Astrocyte of the hippocampus (primary cell): Measurements from ENCODE around the gene KMT2A.
"Not testable (repeated sequence)": the region's sequence is repeated elsewhere in the genome, so short reads cannot be mapped to it uniquely, and the experiment has no call there.

ENCODE experiments used
- DNase-seq: peaks from one replicate; pipeline ENCODE4 v3.0.0; 2011; ENCODE audit warnings: low read depth, low spot score

KMT2A gene

DNA sequence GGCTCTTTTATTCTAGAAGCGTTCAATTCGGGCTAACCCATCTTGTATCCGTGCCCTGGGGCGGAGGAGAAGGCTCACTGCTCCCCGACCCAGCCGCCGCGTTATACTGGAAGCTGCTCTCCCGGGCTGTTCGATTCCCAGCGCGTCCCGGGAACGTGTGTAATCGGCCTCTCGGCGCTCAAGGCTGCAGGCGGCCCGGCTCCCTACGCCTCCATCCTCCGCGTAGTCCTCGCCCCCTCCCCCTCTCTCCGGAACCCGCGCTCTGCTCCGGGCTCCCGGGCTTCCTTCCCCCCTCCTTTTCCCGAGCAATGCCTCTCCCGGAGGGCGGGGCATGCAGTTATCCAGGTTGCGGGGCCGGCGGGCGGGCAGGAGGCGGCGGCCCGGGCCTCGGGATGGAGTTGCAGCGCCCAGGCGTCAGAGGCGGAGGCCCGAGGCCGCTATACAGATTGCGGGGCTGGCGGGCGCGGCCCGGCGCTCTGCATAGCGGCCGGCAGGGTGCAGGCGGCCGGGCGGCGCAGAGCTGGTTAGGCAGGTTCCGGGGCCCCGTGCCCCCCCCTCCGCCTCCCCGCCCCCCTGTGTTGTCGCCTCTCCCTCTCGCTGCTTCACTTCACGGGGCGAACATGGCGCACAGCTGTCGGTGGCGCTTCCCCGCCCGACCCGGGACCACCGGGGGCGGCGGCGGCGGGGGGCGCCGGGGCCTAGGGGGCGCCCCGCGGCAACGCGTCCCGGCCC, at the start of gene KMT2A:
KMT2A (plus strand) TSS at position 600 of the 732 bp plus-strand sequence; CDS start at position 621, 21 bp downstream.
- peak; percentile 100 for DNase-seq

DNA sequence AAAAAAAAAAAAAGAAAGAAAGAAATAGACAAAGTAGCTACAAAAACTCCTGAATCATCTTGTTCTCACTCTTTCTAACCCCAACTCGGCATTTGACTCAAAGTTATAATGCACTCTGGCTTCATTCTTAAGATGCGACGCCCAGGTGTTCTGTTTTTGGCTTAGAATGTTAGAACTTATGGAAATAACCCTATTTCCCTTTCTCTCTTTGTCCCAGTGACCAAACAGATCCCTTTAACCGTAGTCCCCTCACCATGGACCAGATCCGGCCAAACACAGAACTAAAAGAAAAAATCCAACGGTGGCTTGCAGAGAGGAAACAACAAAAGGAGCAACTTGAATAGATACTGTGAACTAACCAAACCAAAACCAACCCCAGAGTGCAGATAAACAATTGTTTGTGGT, 40.2 kb upstream of the KMT2A start:
- DNase-seq = no peak

DNA sequence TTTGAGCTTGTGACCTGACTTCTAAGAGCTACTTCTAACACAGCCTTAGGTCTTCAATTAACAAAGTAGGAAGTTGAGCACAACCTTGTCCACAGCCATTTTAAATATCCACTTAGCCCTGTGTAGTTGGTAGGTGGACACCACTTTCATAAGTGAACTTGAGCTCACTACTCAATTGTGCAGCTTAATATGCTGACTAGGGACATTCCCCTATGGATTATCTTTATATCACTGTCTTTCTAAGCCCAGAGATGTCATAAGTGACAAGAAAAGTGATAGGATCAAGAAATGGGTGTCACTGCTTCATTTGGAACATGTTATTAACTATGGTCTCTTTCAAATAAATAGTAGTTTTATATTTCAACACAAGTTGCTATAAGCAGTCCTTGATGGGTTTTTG, 38.8 kb upstream of the KMT2A start:
- no peak for DNase-seq

GRCh38 chr11:118398791-118399559, 37.3 kb upstream of the KMT2A start:
- DNase-seq = no peak

DNA sequence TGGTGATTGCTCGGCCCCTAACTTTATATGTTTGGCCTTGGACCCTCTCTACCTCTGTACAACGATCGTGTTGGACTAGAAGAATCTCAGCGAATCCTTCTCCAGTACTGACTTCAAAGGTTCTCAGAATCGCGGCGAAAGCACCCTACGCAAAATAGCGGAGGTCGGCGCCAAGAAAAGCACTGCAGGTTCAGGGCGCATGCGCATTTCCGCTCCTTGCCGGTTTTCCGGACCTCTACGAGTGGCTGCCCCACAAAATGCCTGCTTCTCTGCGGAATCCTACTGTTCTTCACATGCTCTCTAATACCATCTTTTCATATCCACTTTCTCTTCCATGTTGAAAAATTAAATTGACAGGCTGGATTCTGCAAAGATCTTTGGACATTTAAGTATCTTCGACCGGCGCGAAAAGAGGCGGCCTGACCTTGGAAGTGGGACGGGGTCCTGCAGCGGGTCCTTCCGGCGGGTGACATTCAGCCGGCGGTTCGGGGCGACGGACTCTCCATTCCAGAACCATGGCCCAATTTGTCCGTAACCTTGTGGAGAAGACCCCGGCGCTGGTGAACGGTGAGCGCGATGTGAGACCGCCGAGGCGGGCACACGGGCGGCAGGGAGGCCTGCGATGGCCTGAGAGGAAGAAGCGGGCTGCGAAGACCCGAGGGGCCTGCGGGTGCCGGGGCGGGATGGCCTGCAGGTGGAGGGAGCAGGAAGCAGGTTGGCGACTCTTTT, 35.0 kb upstream of the KMT2A start, which contains the start of gene ATP5MG:
ATP5MG (plus strand) TSS at position 456 of the 729 bp plus-strand sequence; CDS start at position 516, 60 bp downstream.
- peak; percentile 94 for DNase-seq

DNA sequence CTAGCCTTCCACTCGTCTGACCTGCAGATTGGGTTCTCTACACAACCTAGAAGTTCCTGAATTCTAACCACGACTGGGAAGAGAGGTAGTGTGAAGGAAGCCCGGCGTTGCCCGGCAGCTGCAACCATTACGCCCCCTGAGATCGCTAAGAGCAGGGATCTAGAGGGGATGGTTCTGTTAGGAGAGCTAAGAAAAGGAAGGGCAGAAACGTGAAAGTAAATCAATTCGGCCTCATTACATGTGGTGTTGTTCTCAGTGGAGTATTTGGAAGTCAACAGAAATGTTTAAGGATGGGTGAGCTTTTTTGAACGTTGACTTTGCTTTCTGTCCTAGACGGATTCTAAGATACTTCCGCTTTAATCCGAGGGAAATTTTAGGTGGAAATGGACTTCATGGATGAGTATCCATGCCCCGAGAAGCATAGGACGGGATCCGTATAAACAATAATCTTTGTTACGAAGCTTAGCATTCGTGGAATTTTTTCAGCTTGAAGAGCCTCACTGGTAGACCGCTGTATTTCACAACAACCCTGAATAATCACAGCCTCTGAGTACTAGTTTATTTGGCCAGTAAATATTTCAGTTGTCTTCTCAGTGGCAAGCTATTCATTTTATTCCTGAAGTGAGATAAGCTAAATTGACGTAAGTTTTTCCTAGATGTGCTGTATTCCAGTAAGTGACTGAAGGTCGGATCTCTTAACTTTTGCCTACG, 34.3 kb upstream of the KMT2A start:
- peak; percentile 72 for DNase-seq

DNA sequence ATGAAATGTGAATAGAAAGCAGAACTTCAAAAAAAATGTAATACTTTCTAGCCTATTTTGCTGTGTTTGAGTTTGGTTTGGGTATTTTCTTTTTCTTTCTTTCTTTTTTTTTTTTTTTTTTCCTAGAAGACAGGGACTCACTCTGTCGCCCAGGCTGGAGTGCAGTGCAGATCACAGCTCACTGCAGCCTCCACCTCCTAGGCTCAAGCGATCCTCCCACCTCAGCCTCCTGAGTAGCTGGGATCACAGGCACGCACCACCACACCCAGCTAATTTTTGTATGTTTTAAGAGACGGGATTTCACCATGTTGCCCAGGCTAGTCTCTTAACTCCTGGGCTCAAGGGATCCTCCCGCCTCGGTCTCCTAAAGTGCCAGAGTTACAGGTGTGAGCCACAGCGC, 33.7 kb upstream of the KMT2A start:
- not testable (repeated sequence) for DNase-seq

DNA sequence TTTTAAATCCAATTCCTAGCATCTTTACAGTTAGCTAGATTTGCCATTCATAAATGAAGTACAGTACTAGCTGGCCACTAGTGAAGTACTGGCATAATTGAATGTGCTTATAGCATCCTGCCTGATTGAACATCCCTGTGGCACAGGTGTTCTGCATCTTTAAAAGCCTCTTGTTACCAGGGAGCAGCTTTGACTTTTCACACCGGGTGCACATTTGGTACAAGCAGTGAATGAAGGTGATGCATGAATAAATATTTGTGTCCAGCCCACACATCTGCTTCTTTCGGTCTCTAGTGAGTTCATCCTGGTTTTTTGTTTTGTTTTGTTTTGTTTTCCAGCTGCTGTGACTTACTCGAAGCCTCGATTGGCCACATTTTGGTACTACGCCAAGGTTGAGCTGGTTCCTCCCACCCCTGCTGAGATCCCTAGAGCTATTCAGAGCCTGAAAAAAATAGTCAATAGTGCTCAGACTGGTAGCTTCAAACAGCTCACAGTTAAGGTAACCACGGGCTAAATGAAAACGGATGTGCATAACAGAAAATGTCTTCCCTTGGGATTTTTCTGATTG, 29.6 kb upstream of the KMT2A start:
- peak; percentile 67 for DNase-seq

GRCh38 chr11:118410055-118410745, 26.1 kb upstream of the KMT2A start:
- DNase-seq = no peak

DNA sequence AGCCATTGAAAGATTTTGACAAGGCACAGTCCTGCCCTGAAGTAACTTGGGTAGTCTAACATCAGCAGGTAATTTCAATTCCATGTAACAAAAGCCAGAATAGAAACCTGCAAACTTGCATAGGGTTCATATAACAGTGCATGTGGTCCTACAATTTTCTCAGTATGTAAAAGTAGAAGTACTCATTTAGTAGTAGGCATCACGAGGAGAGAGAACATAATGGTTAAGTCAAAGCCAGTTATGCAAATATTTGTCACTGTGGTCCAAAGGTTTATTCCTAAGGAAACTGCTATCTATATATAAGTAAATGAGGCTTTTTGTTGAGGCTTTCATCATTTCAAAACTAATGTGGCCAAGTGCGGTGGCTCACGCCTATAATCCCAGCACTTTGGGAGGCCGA, 24.8 kb upstream of the KMT2A start:
- DNase-seq = no peak

GRCh38 chr11:118412921-118413320, 23.4 kb upstream of the KMT2A start:
- DNase-seq = no peak

GRCh38 chr11:118415062-118415738, 21.1 kb upstream of the KMT2A start:
- no peak for DNase-seq

DNA sequence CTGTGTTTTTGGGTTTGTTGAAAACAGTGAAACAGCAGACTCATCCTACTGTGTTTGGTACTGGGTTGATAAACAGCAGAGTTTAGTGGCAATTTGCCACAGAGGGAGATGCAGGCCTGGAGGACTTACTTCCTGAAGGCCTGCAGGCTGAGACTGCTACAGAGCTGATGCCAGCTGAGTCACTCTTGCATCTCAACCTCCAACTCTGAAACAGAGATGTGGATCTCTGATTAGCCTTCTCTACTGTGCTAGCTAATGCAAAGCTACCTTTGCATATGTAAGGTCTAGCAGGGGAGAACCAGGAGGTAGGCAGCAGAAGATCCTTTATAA, 20.6 kb upstream of the KMT2A start:
- DNase-seq = peak; percentile 88

GRCh38 chr11:118416900-118417299, 19.4 kb upstream of the KMT2A start:
- not testable (repeated sequence) for DNase-seq

- DNase-seq = peak; percentile 46
These were observed 18.5 kb upstream of the KMT2A start for GRCh38 chr11:118417801-118418200.

DNA sequence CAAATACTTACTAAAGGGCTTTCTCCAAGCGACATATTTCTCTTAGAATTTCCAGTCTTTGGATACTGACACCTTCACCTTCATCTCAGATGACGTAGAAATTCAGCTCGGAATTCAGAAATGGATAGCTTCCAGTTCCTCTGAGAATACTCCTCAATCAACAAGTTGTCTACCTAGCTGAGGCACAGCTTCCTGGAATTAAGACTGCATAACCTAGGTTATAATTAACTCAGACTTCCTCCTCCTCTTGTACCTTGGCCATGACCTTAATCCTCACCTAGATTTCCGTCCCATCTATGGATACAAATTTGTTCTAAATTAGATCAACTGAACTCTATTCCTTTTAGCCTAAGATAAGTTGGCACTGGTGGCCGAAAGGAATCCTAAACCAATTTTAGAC, 17.5 kb upstream of the KMT2A start:
- DNase-seq = no peak

DNA sequence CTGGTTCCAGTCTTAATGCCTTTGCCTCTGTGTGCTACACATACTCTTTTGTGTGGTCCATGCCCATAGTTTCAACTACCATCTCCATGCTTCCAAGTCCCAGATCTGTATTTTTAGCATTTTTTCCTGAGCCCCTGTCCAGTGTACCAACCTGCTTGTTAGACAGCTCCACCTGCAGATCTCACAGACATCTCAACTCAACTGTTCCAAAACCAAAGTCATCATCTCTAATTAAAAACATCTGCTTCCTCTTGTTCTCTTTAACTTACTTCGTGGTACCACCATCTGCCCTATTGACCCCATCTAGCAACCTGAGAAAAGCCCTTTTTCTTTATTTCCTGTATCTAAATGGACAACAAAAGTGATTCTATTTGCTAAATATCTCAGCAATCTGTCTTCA, 8.6 kb upstream of the KMT2A start:
- DNase-seq = no peak

DNA sequence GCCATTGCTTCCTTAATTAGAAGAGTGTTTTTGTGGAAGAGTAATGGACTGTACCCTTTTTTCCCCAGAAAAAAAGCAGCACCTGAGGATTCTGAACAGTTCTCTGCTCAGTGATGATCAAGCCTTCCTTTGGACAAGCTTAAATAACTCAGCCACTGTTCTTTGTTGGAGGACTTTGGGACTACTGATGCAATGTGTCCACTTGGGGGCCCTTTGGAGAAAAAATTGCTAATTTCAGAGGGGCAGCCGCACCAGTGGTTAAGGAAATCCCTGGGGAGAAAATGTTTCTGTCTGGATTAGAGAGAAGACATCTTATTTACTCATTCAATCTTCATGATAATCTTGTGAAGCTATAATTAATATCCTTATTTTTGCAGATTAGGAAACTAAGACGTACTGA, 5.3 kb upstream of the KMT2A start:
- no peak for DNase-seq

- DNase-seq = peak; percentile 49
These were observed 2.2 kb upstream of the KMT2A start for GRCh38 chr11:118434123-118434552.
